Measurements from ENCODE around the gene DOCK1.
"Not testable (repeated sequence)": the region's sequence is repeated elsewhere in the genome, so short reads cannot be mapped to it uniquely, and the experiment has no call there.

The DOCK1 gene

GRCh38 chr10:127291329-127291728 is 386.1 kb downstream of the DOCK1 start:
- TF ChIP-seq CTCF (IDR thresholded peaks at IDR 0.05; ENCODE audit: insufficient read depth, low read depth, low read length, missing control alignments) = no peak
- no peak overlapping the region for H3K4me3 ChIP-seq (ENCODE audit: low read length)
- DNase-seq (ENCODE audit: low read depth) = no peak

- no peak for DNase-seq (ENCODE audit: low read depth)
- no peak for TF ChIP-seq CTCF (IDR thresholded peaks at IDR 0.05; ENCODE audit: insufficient read depth, low read depth, low read length, missing control alignments)
- no peak overlapping the region for H3K4me3 ChIP-seq (ENCODE audit: low read length)
These were observed 387.7 kb downstream of the DOCK1 start for GRCh38 chr10:127292888-127293287.

GRCh38 chr10:127293640-127294039 is 388.4 kb downstream of the DOCK1 start:
- H3K4me3 ChIP-seq (ENCODE audit: low read length) = no peak overlapping the region
- DNase-seq (ENCODE audit: low read depth) = no peak
- TF ChIP-seq CTCF (IDR thresholded peaks at IDR 0.05; ENCODE audit: insufficient read depth, low read depth, low read length, missing control alignments) = no peak

- no peak for DNase-seq (ENCODE audit: low read depth)
- TF ChIP-seq CTCF (IDR thresholded peaks at IDR 0.05; ENCODE audit: insufficient read depth, low read depth, low read length, missing control alignments) = no peak
- H3K4me3 ChIP-seq (ENCODE audit: low read length) = no peak overlapping the region
These were observed 391.5 kb downstream of the DOCK1 start for GRCh38 chr10:127296696-127297095.

- TF ChIP-seq CTCF (IDR thresholded peaks at IDR 0.05; ENCODE audit: insufficient read depth, low read depth, low read length, missing control alignments) = no peak
- H3K4me3 ChIP-seq (ENCODE audit: low read length) = no peak overlapping the region
- DNase-seq (ENCODE audit: low read depth) = no peak
These were observed 393.2 kb downstream of the DOCK1 start for GRCh38 chr10:127298381-127298780.

GRCh38 chr10:127299192-127299591 is 394.0 kb downstream of the DOCK1 start:
- not testable (repeated sequence) for DNase-seq (ENCODE audit: low read depth); H3K4me3 ChIP-seq (ENCODE audit: low read length)

GRCh38 chr10:127299956-127300689 is 394.9 kb downstream of the DOCK1 start:
- TF ChIP-seq CTCF (IDR thresholded peaks at IDR 0.05; ENCODE audit: insufficient read depth, low read depth, low read length, missing control alignments) = no peak
- H3K4me3 ChIP-seq (ENCODE audit: low read length) = no peak overlapping the region
- DNase-seq (ENCODE audit: low read depth) = no peak

Data from epithelial cell of esophagus (primary cell).